IMR-90 (cell line): ENCODE measurements around the gene TBC1D9B. TPM values are rescaled to one million over a fixed set of nuclear protein-coding genes. Genes with fewer than 3 reads are reported as not detected.

Source experiments
- ATAC-seq: fragments of 200-7000 bp; cut with Tn5 transposase; 2 replicates; pipeline ENCODE4 v1.9.1; 2020; ENCODE audit warnings: low read depth, mild to moderate bottlenecking, moderate library complexity
- BruUV-seq: library from RNA; stranded (reverse); fragments of 400-500 nt; replicated peaks from 2 replicates; lab custom pipeline; 2021; lab: Mats Ljungman, UMichigan
- CTCF ChIA-PET: fragments of 300-600 bp; formaldehyde crosslinking; extraction: SDS; loops from one replicate; lab custom pipeline; 2021; ENCODE audit warnings: antibody characterized with exemption; lab: Yijun Ruan, JAX
- POLR2A ChIA-PET: fragments of 300-600 bp; sonication (Branson Sonifier 250); formaldehyde crosslinking; loops from one replicate; lab custom pipeline; 2022; ENCODE audit warnings: antibody characterized with exemption; ENCODE audit not compliant: unreplicated experiment; lab: Charles Lee
- DNase-seq: peaks from one replicate; pipeline ENCODE4 v3.0.0; 2013
- H2AFZ ChIP-seq: replicated peaks from 2 replicates; pipeline ENCODE3; 2013; ENCODE audit warnings: low read length, mild to moderate bottlenecking; ENCODE audit not compliant: poor library complexity
- H2AK5ac ChIP-seq: 2 replicates; pipeline ENCODE4 v1.6.1; 2013; ENCODE audit warnings: low read depth, low read length, inconsistent platforms
- H2AK9ac ChIP-seq: replicated peaks from 2 replicates; pipeline ENCODE3; 2013; ENCODE audit warnings: mild to moderate bottlenecking, low read depth, low read length, moderate library complexity; ENCODE audit not compliant: poor library complexity
- H2BK120ac ChIP-seq: 2 replicates; pipeline ENCODE4 v1.6.1; 2013; ENCODE audit warnings: low read depth, low read length, inconsistent platforms
- H2BK15ac ChIP-seq: 3 replicates; pipeline ENCODE4 v1.6.1; 2013; ENCODE audit warnings: low read depth, low read length, inconsistent platforms
- H2BK20ac ChIP-seq: 2 replicates; pipeline ENCODE4 v1.6.1; 2013; ENCODE audit warnings: low read depth, mild to moderate bottlenecking, inconsistent platforms, low read length, moderate library complexity
- H2BK5ac ChIP-seq: 2 replicates; pipeline ENCODE4 v1.6.1; 2013; ENCODE audit warnings: mild to moderate bottlenecking, low read depth, low read length, inconsistent platforms; ENCODE audit not compliant: poor library complexity, severe bottlenecking
- H3K14ac ChIP-seq: replicated peaks from 2 replicates; pipeline ENCODE4 v1.6.1; 2013; ENCODE audit warnings: low read depth, low read length, inconsistent platforms
- H3K18ac ChIP-seq: 2 replicates; pipeline ENCODE4 v1.6.1; 2013; ENCODE audit warnings: low read depth, low read length, control low read depth
- H3K23ac ChIP-seq: 2 replicates; pipeline ENCODE4 v1.6.1; 2013; ENCODE audit warnings: low read depth, low read length, inconsistent platforms
- H3K27ac ChIP-seq: 2 replicates; pipeline ENCODE4 v1.5.1; 2013; ENCODE audit warnings: mild to moderate bottlenecking, control low read depth, low read length; ENCODE audit not compliant: insufficient read depth
- H3K27me3 ChIP-seq: 2 replicates; pipeline ENCODE4 v1.6.1; 2013; ENCODE audit warnings: low read length; ENCODE audit not compliant: control insufficient read depth, insufficient read depth
- H3K36me3 ChIP-seq: 2 replicates; pipeline ENCODE4 v1.6.1; 2013; ENCODE audit warnings: low read length, mixed read lengths; ENCODE audit not compliant: control insufficient read depth, insufficient read depth
- H3K4ac ChIP-seq: 2 replicates; pipeline ENCODE4 v1.6.1; 2013; ENCODE audit warnings: low read depth, low read length, inconsistent platforms
- H3K4me1 ChIP-seq: 2 replicates; pipeline ENCODE4 v1.6.1; 2013; ENCODE audit warnings: low read length, mixed read lengths; ENCODE audit not compliant: control insufficient read depth, insufficient read depth
- H3K4me2 ChIP-seq: 2 replicates; pipeline ENCODE4 v1.6.1; 2013; ENCODE audit warnings: low read depth, mild to moderate bottlenecking, control low read depth, low read length, moderate library complexity
- H3K4me3 ChIP-seq: 2 replicates; pipeline ENCODE4 v1.5.1; 2013; ENCODE audit warnings: low read depth, mild to moderate bottlenecking, control low read depth, low read length, moderate library complexity; ENCODE audit not compliant: insufficient read depth
- H3K56ac ChIP-seq: 2 replicates; pipeline ENCODE4 v1.6.1; 2013; ENCODE audit warnings: low read length, inconsistent platforms; ENCODE audit not compliant: insufficient read depth; ENCODE audit errors: extremely low read depth
- H3K79me1 ChIP-seq, 2 experiments: 2 replicates each; pipeline ENCODE4 v1.6.1; 2013; ENCODE audit warnings: low read length in 2 of 2, inconsistent platforms in 1 of 2, low read depth in 1 of 2
- H3K9ac ChIP-seq: 2 replicates; pipeline ENCODE4 v1.6.1; 2013; ENCODE audit warnings: low read depth, low read length, control low read depth
- H3K9me1 ChIP-seq: 2 replicates; pipeline ENCODE4 v1.6.1; 2013; ENCODE audit warnings: low read length, inconsistent platforms; ENCODE audit not compliant: insufficient read depth
- H3K9me3 ChIP-seq: 2 replicates; pipeline ENCODE4 v1.6.1; 2013; ENCODE audit warnings: low read length; ENCODE audit not compliant: control insufficient read depth, insufficient read depth
- H4K20me1 ChIP-seq: 2 replicates; pipeline ENCODE4 v1.6.1; 2013; ENCODE audit warnings: low read length, inconsistent platforms; ENCODE audit not compliant: insufficient read depth
- H4K5ac ChIP-seq: 2 replicates; pipeline ENCODE4 v1.6.1; 2013; ENCODE audit warnings: mild to moderate bottlenecking, low read depth, low read length, control low read depth
- H4K8ac ChIP-seq, 2 experiments: 2 replicates each; pipeline ENCODE4 v1.6.1; 2013; ENCODE audit warnings: low read depth in 2 of 2, low read length in 2 of 2, control low read depth in 1 of 2, inconsistent platforms in 1 of 2
- H4K91ac ChIP-seq: 2 replicates; pipeline ENCODE4 v1.6.1; 2013; ENCODE audit warnings: low read depth, low read length, inconsistent platforms; ENCODE audit not compliant: insufficient read depth
- BHLHE40 ChIP-seq: fragments of 150-350 bp; IDR thresholded peaks from 2 replicates; pipeline ENCODE4 v1.6.1; 2016; ENCODE audit warnings: mild to moderate bottlenecking, low read depth, low read length
- CEBPB ChIP-seq: IDR thresholded peaks from 2 replicates; pipeline ENCODE4 v1.6.1; 2012; ENCODE audit warnings: low read depth, low read length, improper control_type of control experiment
- CHD1 ChIP-seq: IDR thresholded peaks from 2 replicates; pipeline ENCODE4 v1.6.1; 2012; ENCODE audit warnings: low read depth, low read length, improper control_type of control experiment
- CTCF ChIP-seq: conservative IDR thresholded peaks from 2 replicates; pipeline ENCODE4 v1.5.1; 2012; ENCODE audit warnings: mild to moderate bottlenecking, low read depth, low read length, improper control_type of control experiment
- ELK1 ChIP-seq: fragments of 150-350 bp; IDR thresholded peaks from 2 replicates; pipeline ENCODE4 v1.6.1; 2016; ENCODE audit warnings: low read depth, mild to moderate bottlenecking, low read length, moderate library complexity, borderline replicate concordance
- FOS ChIP-seq: fragments of 150-350 bp; IDR thresholded peaks from 2 replicates; pipeline ENCODE4 v1.6.1; 2016; ENCODE audit warnings: low read depth, low read length
- MAFK ChIP-seq: IDR thresholded peaks from 2 replicates; pipeline ENCODE4 v1.6.1; 2012; ENCODE audit warnings: low read depth, low read length, improper control_type of control experiment
- MAZ ChIP-seq: IDR thresholded peaks from 2 replicates; pipeline ENCODE4 v1.6.1; 2012; ENCODE audit warnings: low read depth, mild to moderate bottlenecking, low read length, improper control_type of control experiment, moderate library complexity, borderline replicate concordance
- MXI1 ChIP-seq: IDR thresholded peaks from 2 replicates; pipeline ENCODE4 v1.6.1; 2012; ENCODE audit warnings: low read depth, mild to moderate bottlenecking, low read length, moderate library complexity, borderline replicate concordance
- NFE2L2 ChIP-seq: fragments of 150-350 bp; IDR thresholded peaks from 2 replicates; pipeline ENCODE4 v1.6.1; 2016; ENCODE audit warnings: low read depth, mild to moderate bottlenecking, low read length
- POLR2A ChIP-seq: IDR thresholded peaks from 2 replicates; pipeline ENCODE4 v1.6.1; 2012; ENCODE audit warnings: mild to moderate bottlenecking, low read depth, low read length
- RAD21 ChIP-seq: IDR thresholded peaks from 2 replicates; pipeline ENCODE4 v1.6.1; 2012; ENCODE audit warnings: low read length, improper control_type of control experiment
- RCOR1 ChIP-seq: IDR thresholded peaks from 2 replicates; pipeline ENCODE4 v1.6.1; 2012; ENCODE audit warnings: mild to moderate bottlenecking, low read length, improper control_type of control experiment; ENCODE audit not compliant: insufficient replicate concordance
- RFX5 ChIP-seq: IDR thresholded peaks from 2 replicates; pipeline ENCODE4 v1.8.0; 2012; ENCODE audit warnings: low read depth, mild to moderate bottlenecking, low read length, moderate library complexity
- SMC3 ChIP-seq: fragments of 150-350 bp; IDR thresholded peaks from 2 replicates; pipeline ENCODE4 v1.6.1; 2016; ENCODE audit warnings: low read depth, mild to moderate bottlenecking, antibody characterized with exemption, low read length, moderate library complexity
- USF2 ChIP-seq: fragments of 150-350 bp; IDR thresholded peaks from 2 replicates; pipeline ENCODE4 v1.6.1; 2017; ENCODE audit warnings: mild to moderate bottlenecking, antibody characterized with exemption, low read length, low read depth
- WGBS, 2 experiments: methylation state at CpG; one replicate each; pipeline versions ENCODE4 v1.1.5 to v1.1.7; 2013; ENCODE audit warnings: missing lambda C conversion rate in 2 of 2; ENCODE audit not compliant: insufficient read length in 1 of 2; ENCODE audit errors: extremely low coverage in 2 of 2; 5-methylcytosine and 5-hydroxymethylcytosine counted together
- dilution Hi-C: fragments of 300-500 bp; cut with HindIII; formaldehyde crosslinking; loops from one replicate; pipeline ENCODE4 v1.14.3; 2018; ENCODE audit warnings: low sequenced_read_pairs; ENCODE audit not compliant: unreplicated experiment
- in situ Hi-C: fragments of 300-500 bp; cut with MboI; formaldehyde crosslinking; loops from 3 replicates; pipeline ENCODE4 v1.14.3; 2019; ENCODE audit warnings: low sequenced_read_pairs, inconsistent platforms, mixed read lengths
- intact Hi-C: fragments of 100-400 bp; cut with micrococcal nuclease; formaldehyde crosslinking; loops from 2 replicates; pipeline ENCODE4 v1.10.0; 2022
- polyA plus RNA-seq, 3 experiments: library from polyadenylated mRNA; depleted of rRNA; stranded (reverse); fragments of >200 nt; gene quantifications; 2 replicates each; pipeline ENCODE4 v1.2.3, GENCODE V29; 2012; ENCODE audit warnings: low replicate concordance in 1 of 3
- total RNA-seq: library from RNA; depleted of rRNA; stranded (reverse); fragments of >200 nt; gene quantifications from 2 replicates; pipeline ENCODE4 v1.2.3, GENCODE V29; 2012

TBC1D9B gene
- total and polyA plus RNA-seq, 2 of the 4 experiments (the other 2 are of a cell fraction), result 58.6 to 78.1 TPM

GRCh38 chr5:179905161-179905560 is 2.5 kb downstream of the TBC1D9B start:
- no peak overlapping the region for H3K4me3 ChIP-seq
- no peak overlapping the region for H3K9ac ChIP-seq
- no peak overlapping the region for H2BK5ac ChIP-seq
- no peak overlapping the region for H2AK9ac ChIP-seq
- H3K9me1 ChIP-seq, result peaks cover 4% of the 10 kb centered on the region; the same call in 1 of the 2 replicates
- H4K5ac ChIP-seq, result no peak overlapping the region
- in situ Hi-C loops, result no loop called here
- no peak overlapping the region for H3K18ac ChIP-seq
- no peak for ATAC-seq
- H4K91ac ChIP-seq, result no peak overlapping the region
- no peak overlapping the region for H4K8ac ChIP-seq
- H3K4ac ChIP-seq, result no peak overlapping the region
- peaks cover 34 to 60% of the 10 kb centered on the region in 2 experiments for H3K79me1 ChIP-seq
- TF ChIP-seq NFE2L2 (no peak), RAD21 (no peak), USF2 (no peak), SMC3 (no peak), MAFK (no peak), CTCF (no peak), MXI1 (no peak), CEBPB (no peak), RFX5 (no peak), POLR2A (no peak), FOS (no peak), BHLHE40 (no peak), ELK1 (no peak), MAZ (no peak), CHD1 (no peak), RCOR1 (no peak)
- H3K4me1 ChIP-seq, result peaks cover 7% of the 10 kb centered on the region; the same call in 1 of the 2 replicates
- no peak overlapping the region for H2AK5ac ChIP-seq
- H3K27ac ChIP-seq, result no peak overlapping the region
- no peaks in the 10 kb centered on the region for H3K9me3 ChIP-seq
- ChIA-PET POLR2A (no interaction called here), CTCF (no interaction called here)
- H3K56ac ChIP-seq, result no peak overlapping the region
- BruUV-seq, result no TSS peak
- H3K23ac ChIP-seq, result no peak overlapping the region
- H3K4me2 ChIP-seq, result no peak overlapping the region
- no peak overlapping the region for H2AFZ ChIP-seq
- no peak for DNase-seq
- 92% methylated on average over 6 of the region's 8 CpGs; no CpG with 5 or more reads in 1 of the 2 experiments for WGBS, 2 experiments
- no peak overlapping the region for H2BK120ac ChIP-seq
- H3K27me3 ChIP-seq, result no peaks in the 10 kb centered on the region
- no peak overlapping the region for H2BK15ac ChIP-seq
- H2BK20ac ChIP-seq, result no peak overlapping the region
- dilution Hi-C loops, result no loop called here
- H3K14ac ChIP-seq, result no peak overlapping the region
- peaks cover 36% of the 10 kb centered on the region for H3K36me3 ChIP-seq
- intact Hi-C loops, result loop anchor here (5.0 kb wide), 2 partner anchors 103 to 167 kb away; partner anchors contain the start of gene RNF130
- peaks cover 23% of the 10 kb centered on the region for H4K20me1 ChIP-seq
